Measurements from ENCODE around the gene CLEC4C. TPM values are rescaled to one million over a fixed set of nuclear protein-coding genes. Genes with fewer than 3 reads are reported as not detected.
"Not testable (repeated sequence)": the region's sequence is repeated elsewhere in the genome, so short reads cannot be mapped to it uniquely, and the experiment has no call there.

Gene CLEC4C, protein sequence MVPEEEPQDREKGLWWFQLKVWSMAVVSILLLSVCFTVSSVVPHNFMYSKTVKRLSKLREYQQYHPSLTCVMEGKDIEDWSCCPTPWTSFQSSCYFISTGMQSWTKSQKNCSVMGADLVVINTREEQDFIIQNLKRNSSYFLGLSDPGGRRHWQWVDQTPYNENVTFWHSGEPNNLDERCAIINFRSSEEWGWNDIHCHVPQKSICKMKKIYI
- total RNA-seq (not detected), polyA plus RNA-seq (ENCODE audit: insufficient read depth in 1 of 8, insufficient read length in 8 of 8, low replicate concordance in 1 of 8) (under 1 TPM in 1 of 8 donors, not detected in 7; 0.09 TPM)
- long read RNA-seq, donor 1, result 0 reads
- long read RNA-seq, donor 2, result 0 reads
- long read RNA-seq, donor 3, result 0 reads
- long read RNA-seq, donor 4, result 0 reads
- long read RNA-seq, donor 5, result 0 reads
- long read RNA-seq, donor 6, result 0 reads
- long read RNA-seq, donor 7, result 0 reads
- long read RNA-seq, donor 8, result 0 reads
- long read RNA-seq, donor 9, result 0 reads
- long read RNA-seq, donor 10, result 0 reads
- long read RNA-seq, donor 11, result 0 reads

DNA sequence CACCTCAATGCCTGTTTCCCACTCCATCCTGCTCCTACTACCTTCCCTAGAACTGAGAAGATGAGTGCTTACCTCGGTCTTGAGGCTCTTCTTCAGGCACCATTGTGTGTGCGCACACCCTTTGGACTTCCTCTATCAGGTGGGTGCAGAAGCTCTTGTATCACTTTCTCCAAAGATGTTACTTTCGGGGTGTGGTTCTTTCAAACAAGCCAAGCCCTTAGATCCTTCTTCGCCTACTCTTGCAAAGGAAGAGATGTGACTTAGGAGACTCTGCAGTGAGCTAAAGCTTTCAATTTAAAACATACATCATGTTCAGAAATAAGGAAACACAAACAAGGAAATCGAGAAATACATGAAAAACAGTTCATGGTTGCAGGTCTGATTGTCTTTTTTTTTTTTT lies at the start of gene CLEC4C:
CLEC4C (minus strand) TSS at position 130 of the 400 bp plus-strand sequence; CDS start at position 103, 27 bp downstream.
- WGBS (ENCODE audit: insufficient coverage), result 90% methylated on average over 1 of the region's 5 CpGs
- no peak within 1 kb of the TSS for H3K4me3 ChIP-seq (ENCODE audit: low read length)
- no peak for DNase-seq

GRCh38 chr12:7793211-7793610 lies 46.0 kb upstream of the CLEC4C start:
- Histone ChIP-seq H3K27ac (ENCODE audit: low read length) (no peak overlapping the region), H3K4me3 (ENCODE audit: low read length) (no peak overlapping the region), H3K4me1 (ENCODE audit: control insufficient read depth, insufficient read depth, low read length) (no peaks in the 10 kb centered on the region), H3K9me3 (replicated peaks; ENCODE audit: control insufficient read depth, low read depth, low read length) (no peaks in the 10 kb centered on the region), H3K27me3 (ENCODE audit: control insufficient read depth, insufficient read depth, low read length) (peaks cover 3% of the 10 kb centered on the region), H3K36me3 (ENCODE audit: control insufficient read depth, insufficient read depth, low read length) (no peaks in the 10 kb centered on the region)
- no CpG with 5 or more reads among the region's 3 CpGs for WGBS (ENCODE audit: insufficient coverage)
- no peak for DNase-seq

More for the DNA sequence above, at the start of gene CLEC4C:
- H3K4me1 ChIP-seq (ENCODE audit: control insufficient read depth, insufficient read depth, low read length), result no peaks in the 10 kb centered on the region
- H3K27ac ChIP-seq (ENCODE audit: low read length), result no peak within 1 kb of the TSS
- H3K36me3 ChIP-seq (ENCODE audit: control insufficient read depth, insufficient read depth, low read length), result no peaks in the 10 kb centered on the region
- no peaks in the 10 kb centered on the region for H3K27me3 ChIP-seq (ENCODE audit: control insufficient read depth, insufficient read depth, low read length)
- no peaks in the 10 kb centered on the region for H3K9me3 ChIP-seq (replicated peaks; ENCODE audit: control insufficient read depth, low read depth, low read length)

- not testable (repeated sequence) for H3K36me3 ChIP-seq (ENCODE audit: control insufficient read depth, insufficient read depth, low read length); H3K4me1 ChIP-seq (ENCODE audit: control insufficient read depth, insufficient read depth, low read length); H3K27ac ChIP-seq (ENCODE audit: low read length); H3K9me3 ChIP-seq (replicated peaks; ENCODE audit: control insufficient read depth, low read depth, low read length); DNase-seq; H3K4me3 ChIP-seq (ENCODE audit: low read length)
- no CpG with 5 or more reads among the region's 13 CpGs for WGBS (ENCODE audit: insufficient coverage)
- peaks cover 14% of the 10 kb centered on the region for H3K27me3 ChIP-seq (ENCODE audit: control insufficient read depth, insufficient read depth, low read length)
Observed at GRCh38 chr12:7788884-7789528, 41.8 kb upstream of the CLEC4C start, which contains the start of gene NANOG. NANOG (plus strand) TSS chr12:7789402; CDS start chr12:7789615, 213 bp downstream.

- no peak for DNase-seq
- H3K36me3 ChIP-seq (ENCODE audit: control insufficient read depth, insufficient read depth, low read length), result no peaks in the 10 kb centered on the region
- H3K27me3 ChIP-seq (ENCODE audit: control insufficient read depth, insufficient read depth, low read length), result peaks cover 14% of the 10 kb centered on the region
- no peak overlapping the region for H3K4me3 ChIP-seq (ENCODE audit: low read length)
- H3K4me1 ChIP-seq (ENCODE audit: control insufficient read depth, insufficient read depth, low read length), result no peaks in the 10 kb centered on the region
- WGBS (ENCODE audit: insufficient coverage), result no CpG with 5 or more reads among the region's 4 CpGs
- no peak overlapping the region for H3K27ac ChIP-seq (ENCODE audit: low read length)
- no peaks in the 10 kb centered on the region for H3K9me3 ChIP-seq (replicated peaks; ENCODE audit: control insufficient read depth, low read depth, low read length)
Observed at GRCh38 chr12:7788294-7788660, 41.1 kb upstream of the CLEC4C start.

DNA sequence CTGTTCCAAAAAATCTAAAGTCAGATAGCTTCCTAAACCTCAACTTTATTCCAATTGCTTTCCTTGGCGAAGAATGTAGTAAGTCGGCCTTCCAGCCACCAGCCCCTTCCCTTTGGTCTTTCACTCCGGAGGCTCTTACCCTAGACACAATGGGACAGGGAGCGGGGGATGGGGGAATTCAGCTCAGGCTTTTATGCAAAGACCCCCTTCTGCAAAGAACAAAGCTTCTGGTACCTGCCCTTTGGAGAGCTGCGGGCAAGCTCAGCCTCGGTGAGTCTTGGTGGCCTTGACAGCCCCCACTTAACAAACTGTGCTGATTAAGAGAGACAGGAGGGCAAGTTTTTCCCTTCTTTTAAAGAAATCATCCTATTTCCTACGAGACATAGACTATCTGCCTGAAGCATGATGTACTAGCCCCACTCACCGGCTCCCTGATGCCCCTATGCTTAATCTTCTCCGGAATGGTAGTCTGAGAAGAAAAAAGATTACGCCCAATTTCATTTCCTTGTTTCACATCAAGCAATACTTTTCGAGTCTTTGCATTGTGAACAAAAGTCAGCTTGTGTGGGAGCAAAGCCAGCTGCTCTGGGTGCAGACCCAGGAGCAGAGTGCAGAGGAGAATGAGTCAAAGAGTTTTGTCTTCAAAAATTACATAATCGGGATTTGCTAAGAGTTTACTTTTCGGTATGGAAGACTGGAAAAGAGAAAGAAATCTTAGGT lies 40.6 kb upstream of the CLEC4C start:
- peak; percentile 5 for DNase-seq
- Histone ChIP-seq H3K27me3 (ENCODE audit: control insufficient read depth, insufficient read depth, low read length) (peaks cover 14% of the 10 kb centered on the region), H3K27ac (ENCODE audit: low read length) (no peak overlapping the region), H3K4me1 (ENCODE audit: control insufficient read depth, insufficient read depth, low read length) (no peaks in the 10 kb centered on the region), H3K36me3 (ENCODE audit: control insufficient read depth, insufficient read depth, low read length) (no peaks in the 10 kb centered on the region), H3K4me3 (ENCODE audit: low read length) (no peak overlapping the region), H3K9me3 (replicated peaks; ENCODE audit: control insufficient read depth, low read depth, low read length) (no peaks in the 10 kb centered on the region)
- WGBS (ENCODE audit: insufficient coverage), result 30% methylated on average over 2 of the region's 13 CpGs

- no peaks in the 10 kb centered on the region for H3K4me1 ChIP-seq (ENCODE audit: control insufficient read depth, insufficient read depth, low read length)
- H3K9me3 ChIP-seq (replicated peaks; ENCODE audit: control insufficient read depth, low read depth, low read length), result no peaks in the 10 kb centered on the region
- WGBS (ENCODE audit: insufficient coverage), result no CpG with 5 or more reads among the region's 2 CpGs
- no peaks in the 10 kb centered on the region for H3K36me3 ChIP-seq (ENCODE audit: control insufficient read depth, insufficient read depth, low read length)
- H3K27ac ChIP-seq (ENCODE audit: low read length), result no peak overlapping the region
- peaks cover 14% of the 10 kb centered on the region for H3K27me3 ChIP-seq (ENCODE audit: control insufficient read depth, insufficient read depth, low read length)
- DNase-seq, result no peak
- H3K4me3 ChIP-seq (ENCODE audit: low read length), result no peak overlapping the region
Observed at GRCh38 chr12:7784701-7785100, 37.5 kb upstream of the CLEC4C start.

GRCh38 chr12:7783433-7783832 lies 36.3 kb upstream of the CLEC4C start:
- not testable (repeated sequence) for DNase-seq; H3K27ac ChIP-seq (ENCODE audit: low read length); H3K4me1 ChIP-seq (ENCODE audit: control insufficient read depth, insufficient read depth, low read length); H3K9me3 ChIP-seq (replicated peaks; ENCODE audit: control insufficient read depth, low read depth, low read length); H3K4me3 ChIP-seq (ENCODE audit: low read length); H3K36me3 ChIP-seq (ENCODE audit: control insufficient read depth, insufficient read depth, low read length)
- 91% methylated on average over 5 of the region's 9 CpGs for WGBS (ENCODE audit: insufficient coverage)
- peaks cover 12% of the 10 kb centered on the region for H3K27me3 ChIP-seq (ENCODE audit: control insufficient read depth, insufficient read depth, low read length)

- Histone ChIP-seq H3K9me3 (replicated peaks; ENCODE audit: control insufficient read depth, low read depth, low read length) (no peaks in the 10 kb centered on the region), H3K27me3 (ENCODE audit: control insufficient read depth, insufficient read depth, low read length) (peaks cover under 1% of the 10 kb centered on the region)
Observed at GRCh38 chr12:7782055-7782454, 34.9 kb upstream of the CLEC4C start.

DNA sequence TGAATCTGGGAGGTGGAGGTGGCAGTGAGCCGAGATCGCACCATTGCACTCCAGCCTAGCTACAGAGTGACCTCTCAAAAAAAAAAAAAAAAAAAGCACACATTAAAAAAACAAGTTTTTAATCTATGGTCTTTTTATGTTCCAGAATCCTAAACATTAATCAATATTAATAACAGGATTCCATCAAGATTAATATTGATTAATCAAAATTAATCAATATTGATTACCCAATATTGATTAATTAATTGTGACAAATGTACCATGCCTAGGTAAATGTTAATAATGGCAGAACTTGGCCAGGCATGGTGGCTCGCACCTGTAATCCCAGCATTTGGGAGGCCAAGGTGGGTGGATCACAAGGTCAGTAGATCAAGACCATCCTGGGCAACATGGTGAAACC lies 34.1 kb upstream of the CLEC4C start:
- no CpG with 5 or more reads among the region's 3 CpGs for WGBS (ENCODE audit: insufficient coverage)
- H3K27ac ChIP-seq (ENCODE audit: low read length), result no peak overlapping the region
- no peak for DNase-seq
- no peaks in the 10 kb centered on the region for H3K4me1 ChIP-seq (ENCODE audit: control insufficient read depth, insufficient read depth, low read length)
- H3K27me3 ChIP-seq (ENCODE audit: control insufficient read depth, insufficient read depth, low read length), result no peaks in the 10 kb centered on the region
- no peak overlapping the region for H3K4me3 ChIP-seq (ENCODE audit: low read length)
- H3K36me3 ChIP-seq (ENCODE audit: control insufficient read depth, insufficient read depth, low read length), result no peaks in the 10 kb centered on the region
- H3K9me3 ChIP-seq (replicated peaks; ENCODE audit: control insufficient read depth, low read depth, low read length), result no peaks in the 10 kb centered on the region

More at GRCh38 chr12:7782055-7782454, 34.9 kb upstream of the CLEC4C start:
- no peak for DNase-seq
- no peaks in the 10 kb centered on the region for H3K36me3 ChIP-seq (ENCODE audit: control insufficient read depth, insufficient read depth, low read length)
- no peak overlapping the region for H3K4me3 ChIP-seq (ENCODE audit: low read length)
- 81% methylated on average over 5 of the region's 6 CpGs for WGBS (ENCODE audit: insufficient coverage)
- H3K4me1 ChIP-seq (ENCODE audit: control insufficient read depth, insufficient read depth, low read length), result no peaks in the 10 kb centered on the region
- H3K27ac ChIP-seq (ENCODE audit: low read length), result no peak overlapping the region

DNA sequence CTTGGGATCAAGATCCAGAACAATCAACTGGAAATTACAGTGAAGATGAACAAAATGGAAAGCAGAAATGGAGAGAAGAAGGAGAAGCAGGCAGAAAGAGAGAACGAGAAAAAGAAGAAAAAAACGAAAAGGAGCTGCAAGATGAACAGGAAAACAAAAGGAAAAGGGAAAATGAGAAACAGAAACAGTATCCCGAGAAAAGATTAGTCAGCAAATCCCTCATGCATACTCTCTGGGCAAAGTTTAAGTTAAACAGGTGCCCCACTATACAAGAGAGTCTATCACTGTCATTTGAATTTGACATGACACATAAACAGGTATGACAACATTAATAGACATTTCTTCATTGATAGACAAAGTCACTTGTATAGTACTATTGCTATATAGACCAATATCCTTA lies 22.8 kb upstream of the CLEC4C start:
- WGBS (ENCODE audit: insufficient coverage), result 43% methylated on average over 1 of the region's 3 CpGs
- Histone ChIP-seq H3K9me3 (replicated peaks; ENCODE audit: control insufficient read depth, low read depth, low read length) (no peaks in the 10 kb centered on the region), H3K36me3 (ENCODE audit: control insufficient read depth, insufficient read depth, low read length) (no peaks in the 10 kb centered on the region), H3K27ac (ENCODE audit: low read length) (no peak overlapping the region), H3K27me3 (ENCODE audit: control insufficient read depth, insufficient read depth, low read length) (no peaks in the 10 kb centered on the region), H3K4me3 (ENCODE audit: low read length) (no peak overlapping the region), H3K4me1 (ENCODE audit: control insufficient read depth, insufficient read depth, low read length) (no peaks in the 10 kb centered on the region)
- DNase-seq, result no peak
